ENCODE measurements around the gene PIGR.

Gene PIGR

DNA sequence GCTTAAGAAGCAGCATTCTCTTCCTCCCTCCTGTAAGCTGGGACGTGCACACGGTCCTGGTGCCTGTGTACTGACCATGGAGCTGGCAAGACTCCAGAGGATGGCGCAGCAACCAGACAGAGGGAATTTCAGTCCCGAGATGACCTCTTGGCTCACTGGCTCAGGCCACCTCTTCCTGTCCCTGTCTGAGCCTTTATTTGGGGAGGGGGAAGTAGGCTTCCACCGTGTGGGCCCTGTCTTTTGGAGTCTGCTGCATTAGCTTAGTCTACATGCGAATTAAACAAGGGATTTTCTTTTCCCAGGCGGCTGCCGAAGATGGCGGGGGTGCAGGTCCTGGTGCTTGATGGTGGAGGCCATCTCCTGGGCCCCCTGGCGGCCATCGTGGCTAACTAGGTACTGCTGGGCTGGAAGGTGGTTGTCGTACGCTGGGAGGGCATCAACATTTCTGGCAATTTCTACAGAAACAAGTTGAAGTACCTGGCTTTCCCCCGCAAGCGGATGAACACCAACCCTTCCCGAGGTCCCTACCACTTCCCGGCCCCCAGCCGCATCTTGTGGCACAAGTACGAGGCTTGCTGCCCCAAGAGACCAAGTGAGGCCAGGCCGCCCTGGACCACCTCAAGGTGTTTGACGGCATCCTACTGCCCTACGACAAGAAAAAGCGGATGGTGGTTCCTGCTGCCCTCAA lies 38.8 kb downstream of the PIGR start:
- DNase-seq = no peak

DNA sequence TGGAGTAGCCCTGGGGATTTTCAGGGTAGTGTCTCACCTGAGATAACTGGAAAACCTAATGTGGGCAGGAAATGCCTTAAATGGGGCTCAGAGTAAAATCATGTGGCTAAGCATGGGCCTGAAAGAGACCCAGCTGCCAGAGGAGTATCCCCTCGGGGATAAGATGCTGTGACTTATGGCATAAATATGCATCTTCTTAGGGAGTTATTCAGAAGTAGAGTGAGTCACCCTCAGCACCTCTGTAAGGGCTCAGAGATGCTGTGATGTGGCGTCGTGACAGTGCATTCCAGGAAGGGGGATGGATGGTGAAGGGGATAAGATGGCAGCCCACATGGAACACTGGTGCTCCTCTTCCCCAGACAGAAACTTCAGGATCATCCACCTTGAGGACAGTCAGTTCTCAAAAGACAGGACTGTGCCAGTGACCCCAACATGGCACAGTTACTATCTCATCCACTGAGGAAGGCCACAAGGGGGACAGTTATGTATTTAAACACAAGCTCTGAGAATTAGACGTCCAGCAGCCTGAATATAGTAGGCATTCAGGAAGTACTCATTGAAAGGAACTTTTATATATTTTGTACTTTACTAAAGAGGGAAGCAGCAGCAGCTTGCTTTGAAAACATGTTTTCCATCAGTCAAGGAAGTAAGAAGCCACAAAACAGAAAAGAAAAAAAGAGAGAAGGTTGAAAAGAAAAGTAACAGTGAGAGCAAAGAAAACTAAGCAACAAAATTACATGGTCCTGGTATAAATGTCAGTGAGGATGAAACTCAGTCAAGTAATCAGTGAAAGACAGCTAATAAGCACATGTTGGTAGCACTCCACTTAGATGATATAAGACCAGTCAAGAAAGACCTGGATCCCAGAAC lies 40.7 kb downstream of the PIGR start:
- DNase-seq = peak; percentile 48 to 63

GRCh38 chr1:206904423-206905142 lies 41.7 kb downstream of the PIGR start:
- no peak for DNase-seq

GRCh38 chr1:206903687-206904086 lies 42.6 kb downstream of the PIGR start:
- DNase-seq = no peak

DNA sequence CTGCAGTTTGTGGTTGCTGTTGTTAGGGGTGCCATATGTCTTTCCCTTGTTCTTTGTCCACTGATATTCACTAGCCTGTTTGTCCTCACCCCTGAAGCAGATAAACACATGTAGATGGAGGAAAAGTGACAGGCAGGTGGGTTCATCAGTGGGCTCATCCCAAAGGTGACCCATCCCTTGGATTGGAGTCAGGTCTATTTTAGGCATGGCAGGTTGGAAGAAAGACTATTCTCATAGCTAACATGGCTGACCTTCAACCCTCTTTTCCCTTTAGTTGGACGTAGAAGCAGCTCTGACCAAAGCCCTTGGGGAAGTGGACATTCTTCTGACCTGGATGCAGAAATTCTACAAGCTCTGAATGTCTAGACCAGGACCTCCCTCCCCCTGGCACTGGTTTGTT lies 43.6 kb downstream of the PIGR start:
- no peak for DNase-seq

DNA sequence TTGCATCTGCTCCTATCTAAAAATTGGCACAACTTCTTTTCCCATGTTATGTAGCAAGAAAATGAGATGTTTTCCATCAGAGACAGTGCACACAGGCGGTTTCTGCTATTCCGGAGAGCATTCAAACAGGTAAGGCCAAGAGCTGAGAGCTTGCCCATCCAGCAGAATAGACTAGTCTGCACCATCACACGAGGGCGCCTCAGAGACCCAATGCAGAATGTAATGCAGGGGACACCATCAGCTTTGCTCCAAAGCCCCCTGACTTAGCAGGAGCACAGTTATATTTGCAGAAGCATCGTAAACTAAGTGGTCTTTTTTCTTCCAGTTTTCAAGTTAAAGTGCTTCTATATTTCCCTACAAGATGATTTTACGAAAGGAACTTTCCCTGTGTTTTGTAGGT lies 44.3 kb downstream of the PIGR start:
- DNase-seq = no peak

GRCh38 chr1:206900149-206900548 lies 46.1 kb downstream of the PIGR start:
- DNase-seq = no peak

DNA sequence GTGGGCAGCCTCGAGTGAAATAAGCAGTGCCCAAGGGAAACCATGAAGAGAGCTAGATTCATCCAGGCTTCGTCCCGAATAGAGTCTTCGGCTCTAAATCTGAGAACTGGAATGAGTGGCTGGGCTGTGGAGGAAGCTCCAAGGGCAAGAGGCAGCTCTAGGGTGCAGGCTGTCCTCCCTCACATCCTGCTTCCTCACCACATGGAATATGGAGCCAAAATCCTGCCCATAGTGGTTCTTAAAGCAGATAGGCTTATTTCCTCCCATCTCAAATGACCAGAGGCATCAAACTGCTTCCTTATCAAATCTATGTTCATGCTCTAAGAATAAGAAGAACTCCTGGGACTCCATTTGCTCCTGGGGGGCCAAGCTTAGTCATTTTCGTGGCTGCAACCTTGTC lies 46.5 kb downstream of the PIGR start:
- no peak for DNase-seq

DNA sequence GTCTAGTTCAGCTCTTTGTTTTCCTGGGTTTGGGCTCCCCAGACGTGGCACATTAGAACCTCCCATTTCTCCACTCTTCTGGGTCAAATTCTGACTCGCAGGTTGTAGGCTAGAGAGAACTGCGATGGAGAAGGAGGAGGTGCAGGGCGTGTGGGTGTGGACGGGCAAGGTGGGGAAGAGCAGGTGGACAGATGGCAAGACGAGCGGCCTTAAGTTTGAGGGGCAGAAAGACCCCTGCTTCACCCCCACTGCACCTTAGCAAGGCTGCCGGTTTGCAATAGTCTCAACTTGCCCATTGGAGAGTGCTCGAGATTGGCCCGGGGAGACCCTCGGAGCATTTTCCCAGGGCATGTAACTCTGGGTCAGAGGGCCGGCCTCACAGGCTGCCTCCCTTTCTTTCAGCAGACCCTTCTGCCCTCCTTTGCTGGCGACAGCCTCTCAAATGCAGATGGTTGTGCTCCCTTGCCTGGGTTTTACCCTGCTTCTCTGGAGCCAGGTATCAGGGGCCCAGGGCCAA lies 47.3 kb downstream of the PIGR start:
- no peak for DNase-seq

- no peak for DNase-seq
Observed at GRCh38 chr1:206898089-206898914, 48.0 kb downstream of the PIGR start.

GRCh38 chr1:206897175-206897574 lies 49.1 kb downstream of the PIGR start, which contains the start of gene IL24:
Gene IL24 (plus strand): TSS chr1:206897443. CDS start chr1:206897833, 390 bp downstream.
- DNase-seq = no peak

DNA sequence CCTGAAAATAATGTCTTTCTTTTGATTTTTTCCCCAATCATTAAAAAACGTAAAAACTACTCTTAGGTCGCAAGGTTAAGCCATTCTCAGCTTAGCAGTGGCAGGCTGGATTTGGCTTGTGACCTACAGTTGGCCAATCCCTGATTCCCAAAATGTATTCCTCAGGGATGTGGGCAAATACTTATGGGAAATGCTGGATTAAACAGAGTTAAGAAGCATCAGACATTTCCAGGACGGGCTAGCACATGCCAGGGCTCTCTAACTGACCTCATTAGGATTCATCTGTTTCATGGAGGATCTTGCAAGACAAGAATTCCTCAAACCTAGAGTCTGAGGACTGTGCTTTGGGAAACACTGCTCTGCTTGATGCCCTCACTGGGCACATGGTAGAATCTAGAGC lies 50.0 kb downstream of the PIGR start:
- no peak for DNase-seq

DNA sequence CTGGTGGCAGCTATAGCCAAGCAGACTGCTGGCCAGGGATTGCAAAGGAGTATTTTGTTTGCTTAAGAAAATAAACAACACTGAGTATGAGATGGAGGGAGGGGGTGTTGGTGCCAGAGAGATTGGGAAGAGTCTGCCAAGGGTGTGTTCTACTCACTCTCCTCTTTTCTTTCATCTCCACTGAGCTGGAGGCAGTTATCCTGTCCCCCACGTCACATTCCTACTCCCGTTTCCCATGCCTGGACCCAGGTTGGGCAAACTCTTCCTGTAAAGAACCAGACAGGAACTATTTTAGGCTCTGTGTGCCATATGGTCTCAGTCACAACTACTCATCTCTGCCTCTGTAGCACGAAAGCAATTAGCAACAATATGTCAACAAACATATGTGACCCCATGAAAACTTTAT lies 50.4 kb downstream of the PIGR start:
- DNase-seq = no peak

DNA sequence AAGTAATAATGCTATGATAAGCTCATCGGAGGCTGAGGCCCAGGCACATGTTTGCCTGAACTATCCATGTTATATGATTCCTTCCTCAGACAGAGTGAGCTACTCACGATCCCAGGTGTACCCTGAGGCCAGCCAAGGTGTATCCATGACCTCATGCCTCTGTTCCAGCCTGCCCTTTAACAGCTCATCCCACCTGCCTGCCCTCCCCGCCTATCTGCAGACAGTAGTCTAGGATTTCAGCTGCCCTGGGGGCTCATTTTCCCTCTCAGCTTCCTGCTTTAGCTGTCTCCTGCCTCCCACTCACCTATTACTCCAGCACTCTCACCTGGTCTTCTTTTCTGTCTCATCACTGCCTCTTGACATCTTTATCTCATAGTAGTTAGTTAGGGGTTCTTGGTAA lies 50.9 kb downstream of the PIGR start:
- DNase-seq = no peak

DNA sequence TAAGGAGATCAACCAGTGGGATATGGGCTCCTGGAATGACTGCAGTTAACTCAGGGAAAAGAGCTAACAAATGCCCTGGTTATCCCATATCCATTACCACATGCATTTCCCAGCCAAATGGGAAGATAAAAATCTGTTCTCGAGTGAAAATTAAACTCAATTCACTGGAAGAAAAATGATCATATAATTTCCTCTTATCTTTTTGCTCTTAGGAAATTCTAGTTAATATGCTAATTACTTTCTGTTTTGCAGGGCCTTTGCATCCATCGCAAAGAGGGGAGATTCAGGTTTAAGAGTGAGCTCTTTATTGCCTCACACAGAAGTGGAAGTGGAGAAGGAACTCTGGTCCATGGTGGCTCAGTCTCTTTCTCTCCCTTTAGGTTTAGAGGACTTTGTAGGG lies 52.9 kb downstream of the PIGR start:
- DNase-seq = no peak

GRCh38 chr1:206892351-206892984 lies 53.8 kb downstream of the PIGR start:
- no peak for DNase-seq

DNA sequence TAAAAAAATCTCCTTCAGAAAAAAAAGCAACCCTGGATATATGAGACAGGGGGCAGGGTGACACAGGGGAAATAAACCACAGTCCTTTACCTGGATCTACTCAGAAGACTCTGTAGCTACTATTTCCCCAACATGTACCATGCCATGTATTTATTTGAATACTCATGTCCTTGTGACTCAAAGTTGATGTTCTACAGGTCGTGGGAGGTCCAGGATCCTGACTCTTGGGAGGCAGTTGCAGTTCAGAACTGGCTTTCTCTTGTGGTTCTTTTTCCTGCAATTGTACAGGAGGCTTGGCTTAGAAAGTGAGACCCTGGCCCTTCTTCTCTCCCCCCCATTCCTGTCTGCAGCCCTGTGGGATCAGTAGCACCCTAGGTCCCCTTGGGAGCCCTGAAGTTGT lies 54.9 kb downstream of the PIGR start:
- DNase-seq = no peak

- no peak for DNase-seq
Observed at GRCh38 chr1:206890125-206891060, 55.9 kb downstream of the PIGR start.

GRCh38 chr1:206887701-206888100 lies 58.6 kb downstream of the PIGR start:
- no peak for DNase-seq

DNA sequence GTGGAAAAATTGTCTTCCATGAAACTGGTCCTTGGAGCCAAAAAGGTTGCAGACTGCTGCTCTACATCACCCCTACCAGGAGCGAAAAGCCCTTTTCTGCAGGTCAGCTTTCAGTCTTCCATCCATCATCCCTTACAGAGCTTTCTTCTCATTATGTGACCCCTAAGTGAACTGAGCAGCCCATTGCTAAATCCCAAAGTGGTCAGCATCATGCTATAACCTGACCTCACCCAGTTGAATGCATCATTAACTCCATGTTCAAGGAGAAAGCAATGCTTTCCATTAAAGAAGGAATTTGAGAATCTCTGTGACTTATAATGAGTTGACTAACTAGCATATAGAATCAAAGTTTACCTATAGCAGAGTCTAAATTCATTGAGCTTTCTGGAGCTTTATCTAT lies 59.4 kb downstream of the PIGR start:
- DNase-seq = no peak
